Measurements from ENCODE around the gene GPR158. TPM values are rescaled to one million over a fixed set of nuclear protein-coding genes. Genes with fewer than 3 reads are reported as not detected.

GPR158 gene
- total and polyA plus RNA-seq, 4 donors = 0.42 TPM; not detected in 3

DNA sequence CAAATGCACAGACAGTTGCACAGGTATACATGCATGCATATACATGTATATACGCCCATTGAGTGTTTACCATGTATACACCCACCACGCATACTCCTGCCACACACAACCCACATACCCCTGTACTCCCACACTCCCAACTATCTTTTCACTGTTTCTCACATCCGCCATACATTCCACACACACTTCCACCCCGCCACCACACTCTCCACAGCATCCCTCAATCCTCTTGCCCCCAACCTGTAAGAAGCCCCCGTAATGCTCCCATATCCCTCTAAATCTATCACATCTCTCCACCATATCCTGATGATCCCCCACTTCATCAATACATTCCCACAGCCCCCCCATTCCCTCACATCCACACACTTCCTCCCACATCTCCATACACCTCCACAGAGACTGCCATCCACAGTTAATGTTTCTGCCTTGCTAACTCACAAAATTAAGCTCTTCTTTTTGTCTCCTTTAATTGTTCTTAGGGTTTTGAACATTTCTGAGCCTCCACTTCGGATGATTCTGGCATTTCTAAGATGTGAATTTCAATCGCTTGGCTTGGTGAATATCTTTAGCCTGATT is 47.4 kb downstream of the GPR158 start:
- Histone ChIP-seq H3K9me3 (ENCODE audit: control insufficient read depth, low read length) (no peaks in the 10 kb centered on the region), H3K4me1 (ENCODE audit: control insufficient read depth in 1 of 2, insufficient read depth in 2 of 2, low read length in 2 of 2) (no peaks in the 10 kb centered on the region), H3K27me3 (ENCODE audit: control insufficient read depth in 1 of 2, insufficient read depth in 2 of 2, low read length in 1 of 2) (peaks cover 0 to 2% of the 10 kb centered on the region in 2 donors), H3K36me3 (ENCODE audit: control insufficient read depth in 1 of 2, insufficient read depth in 2 of 2, low read length in 1 of 2) (no peaks in the 10 kb centered on the region), H3K27ac (ENCODE audit: low read depth in 1 of 2, low read length in 2 of 2) (no peak overlapping the region), H3K4me3 (ENCODE audit: low read length in 2 of 2) (no peak overlapping the region)
- DNase-seq = no peak
- no peak for ATAC-seq (ENCODE audit: low FRiP score)
- 89 to 93% methylated on average over 7 of the region's 7 CpGs for WGBS, 2 donors
- intact Hi-C loops (cut with DNase I) = loop anchor here in 1 of 2 donors (10.0 kb wide), 1 partner anchor 107 kb away; no protein-coding TSS in a partner anchor

DNA sequence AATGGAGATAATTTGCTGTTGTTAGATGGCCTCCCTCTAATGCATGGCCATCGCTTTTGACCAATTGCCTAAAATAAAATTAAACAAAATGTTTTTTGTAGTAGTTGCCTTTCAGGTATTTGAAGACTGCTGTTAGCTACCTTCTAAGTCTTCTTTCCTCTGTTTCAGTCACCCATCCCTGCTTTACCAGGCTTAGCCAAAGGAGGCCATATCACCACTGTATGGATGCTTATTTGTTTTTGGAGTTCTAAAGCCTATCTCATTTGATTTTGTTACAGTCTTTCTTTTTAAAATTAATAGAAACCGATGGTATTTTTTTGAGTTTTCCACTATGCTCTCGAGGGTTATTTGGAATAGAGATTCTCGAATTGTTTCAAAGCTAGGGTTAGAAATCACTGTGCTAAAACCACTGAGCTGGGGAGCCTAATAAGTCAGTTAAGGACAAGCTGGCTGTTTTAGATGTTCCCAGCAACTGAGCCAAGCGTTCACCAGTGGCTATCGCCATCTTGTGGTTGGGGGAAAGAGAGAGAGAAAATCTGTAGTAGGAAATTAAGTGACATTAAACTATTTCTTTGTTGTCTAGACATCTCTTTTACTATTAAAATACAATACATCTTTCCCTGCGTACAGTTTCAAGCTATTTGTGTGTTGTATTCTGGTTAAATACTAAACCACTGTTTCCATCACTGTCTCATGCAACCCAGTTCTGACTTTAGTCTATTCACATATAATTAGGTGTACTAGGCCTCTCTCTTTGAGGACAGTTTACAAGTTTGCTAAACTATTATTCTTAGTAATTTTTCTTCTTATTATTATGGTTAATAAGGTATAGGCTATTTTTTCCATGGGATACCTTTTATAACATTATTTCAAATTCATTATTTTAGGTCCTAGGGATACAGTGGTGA is 52.2 kb downstream of the GPR158 start:
- no peaks in the 10 kb centered on the region for H3K4me1 ChIP-seq (ENCODE audit: control insufficient read depth in 1 of 2, insufficient read depth in 2 of 2, low read length in 2 of 2)
- DNase-seq (no peak), ATAC-seq (ENCODE audit: low FRiP score) (no peak)
- peaks cover 0 to 2% of the 10 kb centered on the region in 2 donors for H3K27me3 ChIP-seq (ENCODE audit: control insufficient read depth in 1 of 2, insufficient read depth in 2 of 2, low read length in 1 of 2)
- no peak overlapping the region for H3K4me3 ChIP-seq (ENCODE audit: low read length in 2 of 2)
- H3K27ac ChIP-seq (ENCODE audit: low read depth in 1 of 2, low read length in 2 of 2) = no peak overlapping the region
- H3K36me3 ChIP-seq (ENCODE audit: control insufficient read depth in 1 of 2, insufficient read depth in 2 of 2, low read length in 1 of 2) = no peaks in the 10 kb centered on the region
- no peaks in the 10 kb centered on the region for H3K9me3 ChIP-seq (ENCODE audit: control insufficient read depth, low read length)
- intact Hi-C loops (cut with DNase I) = loop anchor here (5.0 to 10.0 kb wide), 2 partner anchors 112 to 115 kb away; no protein-coding TSS in a partner anchor
- 26 to 27% methylated on average over 7 of the region's 7 CpGs for WGBS, 2 donors

DNA sequence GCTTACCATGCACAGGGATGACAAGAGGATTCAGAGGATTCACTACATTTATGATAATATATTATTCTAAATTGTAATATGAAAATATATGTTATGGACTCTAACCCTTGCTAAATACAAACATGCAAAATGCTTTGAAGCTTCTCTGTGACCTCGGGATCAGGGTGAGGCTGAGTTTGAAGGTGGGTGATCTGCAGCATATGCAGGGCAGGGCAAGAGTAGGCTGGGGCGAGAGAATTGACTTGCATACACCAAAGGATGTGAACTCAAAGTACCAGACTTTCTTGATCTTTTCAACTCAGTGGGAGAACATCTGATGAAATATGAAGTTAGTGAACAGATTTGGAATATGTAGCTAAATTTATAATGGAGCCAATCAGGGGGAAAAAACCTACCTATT is 57.0 kb downstream of the GPR158 start:
- intact Hi-C loops (cut with DNase I) = no loop called here
- 64 to 67% methylated on average over 2 of the region's 2 CpGs for WGBS, 2 donors
- Histone ChIP-seq H3K27me3 (ENCODE audit: control insufficient read depth in 1 of 2, insufficient read depth in 2 of 2, low read length in 1 of 2) (peaks cover 0 to 1% of the 10 kb centered on the region in 2 donors), H3K36me3 (ENCODE audit: control insufficient read depth in 1 of 2, insufficient read depth in 2 of 2, low read length in 1 of 2) (no peaks in the 10 kb centered on the region), H3K9me3 (ENCODE audit: control insufficient read depth, low read length) (no peaks in the 10 kb centered on the region), H3K27ac (ENCODE audit: low read depth in 1 of 2, low read length in 2 of 2) (no peak overlapping the region), H3K4me3 (ENCODE audit: low read length in 2 of 2) (no peak overlapping the region), H3K4me1 (ENCODE audit: control insufficient read depth in 1 of 2, insufficient read depth in 2 of 2, low read length in 2 of 2) (no peaks in the 10 kb centered on the region)
- ATAC-seq (ENCODE audit: low FRiP score) = no peak
- no peak for DNase-seq

DNA sequence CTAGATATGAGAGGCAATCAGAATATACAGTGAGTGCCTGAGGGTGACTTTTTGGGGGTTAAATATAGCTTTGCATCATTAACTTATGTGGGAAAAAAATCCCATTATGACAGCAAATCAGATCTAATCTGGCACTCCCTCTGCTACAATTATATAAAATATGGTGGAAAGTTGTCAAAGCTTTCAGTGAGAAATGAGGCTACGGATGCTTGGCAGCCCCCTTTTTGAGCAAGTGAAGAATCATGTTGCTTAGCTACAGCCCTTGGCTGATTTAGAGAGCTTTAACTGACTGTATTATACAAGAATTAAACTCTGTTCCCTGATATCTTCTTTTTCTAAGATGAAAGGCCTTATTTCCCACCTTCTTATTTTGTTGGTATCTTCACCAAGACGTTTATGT is 57.4 kb downstream of the GPR158 start:
- ATAC-seq (ENCODE audit: low FRiP score) (no peak), DNase-seq (no peak)
- intact Hi-C loops (cut with DNase I) = no loop called here
- 29 to 37% methylated on average over 2 of the region's 2 CpGs for WGBS, 2 donors
- Histone ChIP-seq H3K27ac (ENCODE audit: low read depth in 1 of 2, low read length in 2 of 2) (no peak overlapping the region), H3K9me3 (ENCODE audit: control insufficient read depth, low read length) (no peaks in the 10 kb centered on the region), H3K27me3 (ENCODE audit: control insufficient read depth in 1 of 2, insufficient read depth in 2 of 2, low read length in 1 of 2) (peaks cover 0 to 1% of the 10 kb centered on the region in 2 donors), H3K36me3 (ENCODE audit: control insufficient read depth in 1 of 2, insufficient read depth in 2 of 2, low read length in 1 of 2) (no peaks in the 10 kb centered on the region), H3K4me1 (ENCODE audit: control insufficient read depth in 1 of 2, insufficient read depth in 2 of 2, low read length in 2 of 2) (no peaks in the 10 kb centered on the region), H3K4me3 (ENCODE audit: low read length in 2 of 2) (no peak overlapping the region)

DNA sequence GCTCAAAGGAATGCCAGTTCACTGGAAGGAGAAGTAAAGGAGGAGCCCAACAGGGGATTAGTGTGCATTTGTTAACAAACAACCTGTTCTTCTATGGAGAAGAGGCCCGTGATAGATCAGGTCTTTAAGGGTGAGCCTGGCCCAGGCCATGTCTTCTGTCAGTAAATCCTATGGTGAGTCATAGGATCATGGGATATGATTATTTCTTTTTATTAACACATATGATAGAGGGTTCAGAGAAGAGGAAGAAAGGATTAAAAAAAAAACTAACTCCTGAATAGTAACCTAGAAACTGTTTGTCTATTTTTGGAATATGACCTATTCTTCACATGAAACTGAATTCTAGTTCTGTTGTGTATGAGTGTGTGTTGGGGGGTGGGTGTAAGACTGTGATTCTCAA is 70.4 kb downstream of the GPR158 start:
- DNase-seq = no peak
- Histone ChIP-seq H3K4me1 (ENCODE audit: control insufficient read depth in 1 of 2, insufficient read depth in 2 of 2, low read length in 2 of 2) (no peaks in the 10 kb centered on the region), H3K27me3 (ENCODE audit: control insufficient read depth in 1 of 2, insufficient read depth in 2 of 2, low read length in 1 of 2) (no peaks in the 10 kb centered on the region), H3K4me3 (ENCODE audit: low read length in 2 of 2) (no peak overlapping the region), H3K9me3 (ENCODE audit: control insufficient read depth, low read length) (no peaks in the 10 kb centered on the region), H3K27ac (ENCODE audit: low read depth in 1 of 2, low read length in 2 of 2) (no peak overlapping the region), H3K36me3 (ENCODE audit: control insufficient read depth in 1 of 2, insufficient read depth in 2 of 2, low read length in 1 of 2) (no peaks in the 10 kb centered on the region)
- no peak for ATAC-seq (ENCODE audit: low FRiP score)
- intact Hi-C loops (cut with DNase I) = no loop called here
- WGBS, 2 donors = 75 to 77% methylated on average over 1 of the region's 1 CpG

DNA sequence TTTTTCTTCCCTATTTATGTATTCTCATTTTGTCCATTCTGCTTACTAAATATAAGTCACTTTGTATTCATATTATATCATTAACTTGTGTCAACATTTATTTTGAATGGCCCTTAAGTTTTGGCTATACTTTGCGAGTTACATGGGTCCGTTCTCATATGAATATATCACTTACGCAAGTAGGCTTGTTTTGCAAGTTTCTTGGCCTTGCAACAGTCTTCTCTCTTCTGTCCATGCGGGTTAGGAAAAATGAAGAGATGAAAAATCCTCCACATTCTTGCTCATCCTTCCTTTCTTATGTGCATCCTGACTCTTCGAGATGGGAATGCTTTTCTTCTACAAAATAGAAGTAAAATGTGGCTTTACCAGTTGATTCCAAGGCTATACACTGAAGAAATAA is 82.8 kb downstream of the GPR158 start:
- peaks cover 1% of the 10 kb centered on the region for H3K9me3 ChIP-seq (ENCODE audit: control insufficient read depth, low read length)
- no peak overlapping the region for H3K27ac ChIP-seq (ENCODE audit: low read depth in 1 of 2, low read length in 2 of 2)
- no peak overlapping the region for H3K4me3 ChIP-seq (ENCODE audit: low read length in 2 of 2)
- no peaks in the 10 kb centered on the region for H3K36me3 ChIP-seq (ENCODE audit: control insufficient read depth in 1 of 2, insufficient read depth in 2 of 2, low read length in 1 of 2)
- WGBS, 2 donors = 70 to 80% methylated on average over 5 of the region's 5 CpGs
- no peak for DNase-seq
- no peaks in the 10 kb centered on the region for H3K4me1 ChIP-seq (ENCODE audit: control insufficient read depth in 1 of 2, insufficient read depth in 2 of 2, low read length in 2 of 2)
- intact Hi-C loops (cut with DNase I) = no loop called here
- no peaks in the 10 kb centered on the region for H3K27me3 ChIP-seq (ENCODE audit: control insufficient read depth in 1 of 2, insufficient read depth in 2 of 2, low read length in 1 of 2)
- no peak for ATAC-seq (ENCODE audit: low FRiP score)

DNA sequence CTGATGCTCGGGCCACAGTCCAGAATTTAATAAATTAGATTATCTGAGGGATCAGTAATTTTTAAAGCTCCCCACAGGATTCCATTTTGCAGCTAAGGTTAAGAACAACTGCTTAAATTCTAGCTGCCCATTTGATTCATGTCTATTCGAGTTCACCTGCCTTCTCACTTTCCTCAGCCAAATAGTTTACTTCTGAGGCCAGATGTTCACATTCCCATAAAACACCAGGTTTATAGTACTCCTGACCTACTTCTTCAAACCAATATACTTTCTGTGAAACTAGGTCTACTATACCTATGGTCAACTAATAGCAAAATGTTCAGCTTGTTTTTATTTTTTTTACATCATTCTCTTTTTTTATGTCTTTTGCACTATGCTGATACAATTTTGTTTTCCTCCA is 86.3 kb downstream of the GPR158 start:
- intact Hi-C loops (cut with DNase I) = no loop called here

DNA sequence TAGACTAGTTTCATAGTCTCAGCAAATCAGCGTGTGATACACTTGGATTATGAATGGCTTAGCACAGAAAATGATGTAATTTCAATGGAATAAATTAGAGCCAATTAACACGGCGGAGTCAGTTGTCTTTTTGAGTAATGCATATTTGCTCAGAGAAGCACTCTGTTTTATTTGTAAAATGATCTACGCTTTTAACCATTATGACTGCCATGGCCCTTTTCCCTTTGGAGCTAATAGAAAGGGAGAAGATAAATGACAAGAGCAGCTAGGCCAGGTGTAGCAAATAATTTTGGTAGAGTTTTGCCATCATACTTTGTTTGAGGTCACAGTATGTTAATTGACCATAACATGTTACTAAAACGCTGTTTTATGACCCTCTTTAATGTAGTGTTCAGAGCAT is 86.8 kb downstream of the GPR158 start:
- DNase-seq = no peak

More for the DNA sequence above, 86.3 kb downstream of the GPR158 start:
- H3K4me3 ChIP-seq (ENCODE audit: low read length in 2 of 2) = no peak overlapping the region
- H3K27ac ChIP-seq (ENCODE audit: low read depth in 1 of 2, low read length in 2 of 2) = no peak overlapping the region
- H3K36me3 ChIP-seq (ENCODE audit: control insufficient read depth in 1 of 2, insufficient read depth in 2 of 2, low read length in 1 of 2) = no peaks in the 10 kb centered on the region
- WGBS, 2 donors = 54 to 55% methylated on average over 2 of the region's 2 CpGs
- DNase-seq (no peak), ATAC-seq (ENCODE audit: low FRiP score) (no peak)
- H3K27me3 ChIP-seq (ENCODE audit: control insufficient read depth in 1 of 2, insufficient read depth in 2 of 2, low read length in 1 of 2) = no peaks in the 10 kb centered on the region
- H3K4me1 ChIP-seq (ENCODE audit: control insufficient read depth in 1 of 2, insufficient read depth in 2 of 2, low read length in 2 of 2) = no peaks in the 10 kb centered on the region
- H3K9me3 ChIP-seq (ENCODE audit: control insufficient read depth, low read length) = peaks cover 1% of the 10 kb centered on the region

DNA sequence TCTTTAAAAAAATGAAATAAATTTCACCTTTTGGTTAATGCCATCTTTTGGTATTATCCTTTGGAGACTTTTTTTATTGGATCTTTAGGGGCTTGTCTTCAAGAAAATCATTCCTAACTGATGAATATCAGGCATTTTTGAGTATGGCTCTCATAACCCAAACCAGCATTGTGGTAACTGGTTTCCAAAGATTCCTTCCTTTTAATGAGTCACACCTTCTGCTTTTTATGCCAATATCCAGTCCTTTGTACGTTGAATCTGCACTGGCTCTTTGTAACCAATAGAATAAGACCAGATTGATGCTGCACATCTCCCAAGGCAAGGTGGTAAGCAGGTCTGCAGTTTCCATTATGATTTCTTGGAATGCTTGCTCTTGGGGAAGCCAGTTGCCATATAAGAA is 89.1 kb downstream of the GPR158 start:
- no peak for DNase-seq
- intact Hi-C loops (cut with DNase I) = no loop called here
- 21 to 39% methylated on average over 1 of the region's 1 CpG for WGBS, 2 donors

More for the DNA sequence above, 86.8 kb downstream of the GPR158 start:
- no peaks in the 10 kb centered on the region for H3K36me3 ChIP-seq (ENCODE audit: control insufficient read depth in 1 of 2, insufficient read depth in 2 of 2, low read length in 1 of 2)
- no peaks in the 10 kb centered on the region for H3K4me1 ChIP-seq (ENCODE audit: control insufficient read depth in 1 of 2, insufficient read depth in 2 of 2, low read length in 2 of 2)
- peaks cover 1% of the 10 kb centered on the region for H3K9me3 ChIP-seq (ENCODE audit: control insufficient read depth, low read length)
- H3K27ac ChIP-seq (ENCODE audit: low read depth in 1 of 2, low read length in 2 of 2) = no peak overlapping the region
- WGBS, 2 donors = 73 to 76% methylated on average over 5 of the region's 5 CpGs
- ATAC-seq (ENCODE audit: low FRiP score) = no peak
- no peaks in the 10 kb centered on the region for H3K27me3 ChIP-seq (ENCODE audit: control insufficient read depth in 1 of 2, insufficient read depth in 2 of 2, low read length in 1 of 2)
- intact Hi-C loops (cut with DNase I) = no loop called here
- H3K4me3 ChIP-seq (ENCODE audit: low read length in 2 of 2) = no peak overlapping the region

More for the DNA sequence above, 89.1 kb downstream of the GPR158 start:
- ATAC-seq (ENCODE audit: low FRiP score) = no peak
- Histone ChIP-seq H3K27ac (ENCODE audit: low read depth in 1 of 2, low read length in 2 of 2) (no peak overlapping the region), H3K4me1 (ENCODE audit: control insufficient read depth in 1 of 2, insufficient read depth in 2 of 2, low read length in 2 of 2) (no peaks in the 10 kb centered on the region), H3K9me3 (ENCODE audit: control insufficient read depth, low read length) (no peaks in the 10 kb centered on the region), H3K27me3 (ENCODE audit: control insufficient read depth in 1 of 2, insufficient read depth in 2 of 2, low read length in 1 of 2) (no peaks in the 10 kb centered on the region), H3K4me3 (ENCODE audit: low read length in 2 of 2) (no peak overlapping the region), H3K36me3 (ENCODE audit: control insufficient read depth in 1 of 2, insufficient read depth in 2 of 2, low read length in 1 of 2) (no peaks in the 10 kb centered on the region)
